Coronary artery (tissue), 2 donors: ENCODE measurements around the gene ZIC5.
A peak's percentile ranks its signal among the peaks of the same experiment; 100 is the strongest.

Experiments used
- DNase-seq: peaks from one replicate; pipeline ENCODE4 v3.0.0-alpha.2; 2017; ENCODE audit warnings: low spot score
- H3K27ac ChIP-seq, 2 donors: fragments of 200-600 bp; sonication (generic); one replicate each; pipeline ENCODE4 v1.5.1; 2016 to 2019
- H3K4me3 ChIP-seq: fragments of 200-600 bp; sonication (generic); 2 replicates; pipeline ENCODE4 v1.5.1; 2016; ENCODE audit warnings: mild to moderate bottlenecking, moderate library complexity
- CTCF ChIP-seq: fragments of 200-600 bp; sonication (generic); IDR thresholded peaks from one replicate; pipeline ENCODE4 v1.5.1; 2019; ENCODE audit warnings: antibody characterized with exemption

ZIC5 gene

GRCh38 chr13:99982036-99982730 is 10.6 kb upstream of the ZIC5 start:
- no peak overlapping the region for H3K27ac ChIP-seq
- TF ChIP-seq CTCF, result no peak
- no peak for DNase-seq
- peak overlapping the region; percentile 77 for H3K4me3 ChIP-seq

DNA sequence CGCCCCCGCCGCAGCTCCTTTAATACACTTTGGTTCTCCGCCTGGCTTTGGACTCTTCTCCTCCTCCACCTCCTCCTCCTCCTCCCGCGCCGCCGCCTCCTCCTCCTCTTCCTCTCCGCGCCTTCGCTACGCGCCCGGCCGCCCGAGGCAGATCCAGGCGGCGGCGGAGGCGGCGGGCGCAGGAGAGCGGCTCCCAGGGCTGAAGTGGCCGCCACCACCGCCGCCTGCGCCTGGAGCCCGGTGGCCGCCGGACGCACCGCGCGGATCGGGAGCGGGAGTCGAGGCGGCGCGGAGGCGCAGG is 10.1 kb upstream of the ZIC5 start, which contains the start of gene ZIC2:
ZIC2 (plus strand) TSS at position 50 of the 301 bp plus-strand sequence. CDS start 281 bp downstream, outside the sequence.
- TF ChIP-seq CTCF, result no peak
- H3K27ac ChIP-seq, result no peak within 1 kb of the TSS
- no peak for DNase-seq
- H3K4me3 ChIP-seq, result peak within 1 kb of the TSS; percentile 77

DNA sequence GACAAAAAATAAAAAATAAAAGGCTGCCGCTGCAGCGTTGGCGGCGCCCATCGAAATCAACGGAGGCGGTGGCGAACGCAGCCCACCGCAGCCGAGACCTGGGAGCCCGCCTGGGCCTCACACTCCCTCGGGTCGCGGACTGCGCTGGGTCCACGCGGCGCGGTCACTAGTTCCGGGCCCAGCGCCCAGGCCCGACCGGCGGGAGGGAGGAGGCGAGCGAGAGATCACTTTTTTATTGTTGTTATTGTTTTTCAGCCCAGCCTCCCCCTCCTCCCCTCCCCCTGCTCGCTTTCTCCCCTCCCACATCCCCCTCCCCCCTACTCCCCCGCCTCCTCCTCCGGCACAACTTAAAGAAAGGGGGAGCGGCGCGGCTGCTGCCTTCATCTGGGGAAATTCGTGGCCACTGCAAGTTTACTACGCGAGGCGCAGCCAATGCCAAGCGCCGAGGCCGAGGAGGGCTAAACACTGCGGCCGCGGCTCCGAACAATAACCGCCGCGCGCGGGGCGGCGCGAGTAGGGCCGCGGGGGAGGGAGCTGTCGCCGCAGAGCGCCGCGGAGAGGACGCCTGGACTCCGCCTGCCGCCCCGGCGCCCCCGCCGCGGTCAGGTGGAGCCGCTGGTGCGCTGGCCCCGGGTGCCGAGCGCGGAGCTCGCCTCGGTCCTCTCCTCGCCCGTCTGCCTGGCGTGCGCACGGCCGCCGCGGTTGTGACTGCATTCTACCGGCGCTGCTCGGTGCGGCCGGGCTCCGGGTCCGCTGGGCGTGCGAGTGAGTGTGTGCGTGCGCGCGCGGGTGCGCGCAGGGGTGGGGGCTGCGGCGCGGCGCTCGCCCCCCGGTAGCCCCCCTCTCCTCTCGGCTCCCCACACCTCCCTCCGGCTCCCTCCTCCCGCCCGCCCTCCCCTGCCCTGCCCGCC is 9.5 kb upstream of the ZIC5 start:
- no peak overlapping the region for H3K27ac ChIP-seq
- DNase-seq, result no peak
- H3K4me3 ChIP-seq, result peak overlapping the region; percentile 77
- no peak for TF ChIP-seq CTCF

DNA sequence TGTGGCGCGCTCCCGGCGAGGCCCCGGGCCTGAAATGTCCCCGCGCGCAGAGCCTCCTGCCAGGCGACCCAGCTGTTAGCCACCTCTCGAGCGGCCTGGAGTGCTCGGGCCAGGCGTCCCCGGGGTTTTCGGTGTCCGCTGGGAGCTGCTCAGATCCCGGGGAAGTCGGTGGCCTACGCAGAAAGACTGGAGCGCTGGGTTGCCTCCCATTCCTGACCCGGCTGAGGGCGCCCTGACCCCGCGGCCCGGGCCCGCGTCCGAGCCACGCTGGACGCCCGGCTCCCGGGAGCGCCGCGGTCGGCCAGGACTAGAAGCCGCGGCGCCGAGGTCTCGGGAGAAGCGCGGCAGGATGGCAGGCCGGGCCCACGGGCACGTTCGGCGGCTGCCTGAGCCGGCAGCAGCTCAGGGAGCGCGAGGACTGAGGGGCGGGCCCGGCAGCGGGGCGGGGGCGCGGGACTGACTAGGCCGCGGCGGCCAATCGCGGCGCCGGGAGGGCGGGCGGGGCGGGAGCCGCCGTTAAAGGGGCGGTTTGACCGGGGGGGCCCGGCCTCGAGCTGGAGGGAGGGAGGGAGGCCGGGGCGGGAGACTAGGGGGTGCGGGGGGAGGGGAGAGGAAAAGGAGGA is 8.7 kb upstream of the ZIC5 start:
- no peak for DNase-seq
- no peak for TF ChIP-seq CTCF
- Histone ChIP-seq H3K27ac (no peak overlapping the region), H3K4me3 (peak overlapping the region; percentile 77)

- TF ChIP-seq CTCF, result no peak
- no peak for DNase-seq
- Histone ChIP-seq H3K4me3 (peak overlapping the region; percentile 77), H3K27ac (no peak overlapping the region)
These were observed 8.1 kb upstream of the ZIC5 start for GRCh38 chr13:99979453-99980200.

- Histone ChIP-seq H3K4me3 (no peak overlapping the region), H3K27ac (no peak overlapping the region)
- no peak for TF ChIP-seq CTCF
- no peak for DNase-seq
These were observed 7.4 kb upstream of the ZIC5 start for GRCh38 chr13:99978799-99979452.
